Ovary (tissue), 3 donors: ENCODE results near the gene MAML2.

Source experiments
- EP300 ChIP-seq: sonication (generic); formaldehyde crosslinking; IDR thresholded peaks from one replicate; pipeline ENCODE4 v1.6.1; 2017; ENCODE audit warnings: antibody characterized with exemption
- POLR2A ChIP-seq: fragments of 450-650 bp; IDR thresholded peaks from one replicate; pipeline ENCODE4 v1.6.1; 2017; ENCODE audit warnings: antibody characterized with exemption, mild to moderate bottlenecking, moderate library complexity
- TF ChIP-seq, protein P1 (sequence below), 3 donors: fragments of 450-650 bp in 2 of 3; fragments of 200-600 bp in 1 of 3; IDR thresholded peaks; one replicate each; pipeline versions ENCODE4 v1.5.1 to v1.8.0; 2016 to 2022; ENCODE audit warnings: antibody characterized with exemption in 3 of 3, mild to moderate bottlenecking in 1 of 3
- donor health status: DM: no; HTN: no; CAD: no.

DNA sequence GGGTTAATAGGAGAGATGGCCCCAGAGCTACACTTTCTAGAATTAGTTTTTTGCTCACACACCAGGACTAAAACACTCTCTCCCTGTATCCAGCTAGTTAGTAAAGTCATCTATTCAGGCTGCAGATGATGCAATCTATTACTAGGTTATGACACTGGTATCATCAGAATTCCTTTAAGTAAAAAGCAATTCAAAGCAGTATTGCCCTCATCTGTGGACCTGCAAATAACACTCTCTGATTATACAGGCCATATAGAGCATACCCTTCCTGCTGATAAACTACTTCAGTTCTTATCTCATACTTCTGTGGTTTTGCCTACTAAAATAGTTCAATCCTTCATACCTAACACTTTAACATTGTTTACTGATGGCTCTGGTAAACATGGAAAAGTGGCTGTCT is 405.6 kb downstream of the MAML2 start:
- TF ChIP-seq, protein P1, sequence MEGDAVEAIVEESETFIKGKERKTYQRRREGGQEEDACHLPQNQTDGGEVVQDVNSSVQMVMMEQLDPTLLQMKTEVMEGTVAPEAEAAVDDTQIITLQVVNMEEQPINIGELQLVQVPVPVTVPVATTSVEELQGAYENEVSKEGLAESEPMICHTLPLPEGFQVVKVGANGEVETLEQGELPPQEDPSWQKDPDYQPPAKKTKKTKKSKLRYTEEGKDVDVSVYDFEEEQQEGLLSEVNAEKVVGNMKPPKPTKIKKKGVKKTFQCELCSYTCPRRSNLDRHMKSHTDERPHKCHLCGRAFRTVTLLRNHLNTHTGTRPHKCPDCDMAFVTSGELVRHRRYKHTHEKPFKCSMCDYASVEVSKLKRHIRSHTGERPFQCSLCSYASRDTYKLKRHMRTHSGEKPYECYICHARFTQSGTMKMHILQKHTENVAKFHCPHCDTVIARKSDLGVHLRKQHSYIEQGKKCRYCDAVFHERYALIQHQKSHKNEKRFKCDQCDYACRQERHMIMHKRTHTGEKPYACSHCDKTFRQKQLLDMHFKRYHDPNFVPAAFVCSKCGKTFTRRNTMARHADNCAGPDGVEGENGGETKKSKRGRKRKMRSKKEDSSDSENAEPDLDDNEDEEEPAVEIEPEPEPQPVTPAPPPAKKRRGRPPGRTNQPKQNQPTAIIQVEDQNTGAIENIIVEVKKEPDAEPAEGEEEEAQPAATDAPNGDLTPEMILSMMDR (IDR thresholded peaks at IDR 0.05), result no peak
- TF ChIP-seq POLR2A (no peak), EP300 (no peak)
